HEK293T (cell line): ENCODE data around the gene PRCP.

Experiments
- BHLHE40 ChIP-seq: fragments of 450-650 bp; IDR thresholded peaks from 2 replicates; pipeline ENCODE4 v1.6.1; 2016; ENCODE audit warnings: mild to moderate bottlenecking, moderate library complexity, borderline replicate concordance
- ELF4 ChIP-seq: fragments of 450-650 bp; IDR thresholded peaks from 2 replicates; pipeline ENCODE4 v1.6.1; 2017; ENCODE audit warnings: antibody characterized with exemption
- FOXK2 ChIP-seq: fragments of 450-650 bp; IDR thresholded peaks from 2 replicates; pipeline ENCODE4 v1.6.1; 2016; ENCODE audit warnings: mild to moderate bottlenecking
- FOXM1 ChIP-seq: fragments of 450-650 bp; IDR thresholded peaks from 2 replicates; pipeline ENCODE4 v1.6.1; 2017; ENCODE audit warnings: mild to moderate bottlenecking, borderline replicate concordance
- HDGF ChIP-seq: fragments of 450-650 bp; IDR thresholded peaks from 2 replicates; pipeline ENCODE4 v1.6.1; 2017; ENCODE audit warnings: antibody characterized with exemption, borderline replicate concordance
- PKNOX1 ChIP-seq: fragments of 450-650 bp; IDR thresholded peaks from 2 replicates; pipeline ENCODE4 v1.6.1; 2016
- SP1 ChIP-seq: fragments of 450-650 bp; IDR thresholded peaks from 2 replicates; pipeline ENCODE4 v1.6.1; 2017
- ZNF384 ChIP-seq: fragments of 450-650 bp; IDR thresholded peaks from 2 replicates; pipeline ENCODE4 v1.6.1; 2016

GRCh38 chr11:82945682-82946081, 45.5 kb upstream of the PRCP start:
- TF ChIP-seq SP1 (no peak), HDGF (no peak), BHLHE40 (no peak), ELF4 (no peak), ZNF384 (no peak), FOXM1 (no peak), PKNOX1 (no peak), FOXK2 (no peak)
